CD4-positive, alpha-beta T cell treated with Interleukin-4 for 1 hour (primary cell): ENCODE results near the gene TTC9C.
"Not testable (repeated sequence)": the region's sequence is repeated elsewhere in the genome, so short reads cannot be mapped to it uniquely, and the experiment has no call there.

Experiments used
- DNase-seq, 2 donors: peaks; one replicate each; pipeline ENCODE4 v3.0.0-alpha.2; 2020 to 2022

The TTC9C gene

DNA sequence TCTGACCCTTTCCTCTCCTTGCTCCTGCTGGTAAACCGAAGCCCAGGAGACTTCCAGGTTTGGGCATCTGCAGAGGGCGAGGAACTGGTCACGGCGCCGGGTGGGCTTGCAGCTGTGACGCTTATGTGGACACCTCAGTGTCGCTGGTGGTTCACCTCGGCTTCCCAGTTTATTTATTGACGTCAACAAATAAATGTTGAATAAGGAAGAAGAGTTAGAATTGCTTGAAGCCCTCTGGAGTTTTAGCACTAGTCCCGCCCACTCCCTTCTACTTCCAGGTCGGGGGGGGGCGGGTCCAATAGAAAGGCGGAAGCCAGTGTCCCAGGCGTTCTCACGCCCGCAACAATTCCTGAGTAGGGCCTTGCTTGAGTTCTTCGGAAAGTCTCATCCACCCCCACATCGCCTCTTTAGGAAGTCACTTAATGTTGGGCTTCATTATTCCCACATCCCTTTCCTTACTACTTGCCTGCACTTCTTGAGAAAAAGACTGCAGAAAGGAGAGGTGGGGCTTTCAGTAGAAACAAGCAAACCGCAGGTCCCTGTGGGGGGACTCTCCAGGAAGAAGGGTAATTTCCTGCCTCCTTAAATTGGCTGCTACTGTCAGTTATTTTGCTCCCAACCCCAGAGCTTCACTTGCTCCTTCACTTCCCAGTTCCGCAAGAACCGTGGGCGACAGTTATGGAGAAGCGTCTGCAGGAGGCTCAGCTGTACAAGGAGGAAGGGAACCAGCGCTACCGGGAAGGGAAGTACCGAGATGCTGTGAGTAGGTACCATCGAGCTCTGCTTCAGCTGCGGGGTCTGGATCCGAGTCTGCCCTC, at the start of gene TTC9C:
TTC9C (plus strand) TSS at position 316 of the 818 bp plus-strand sequence; CDS start at position 679, 363 bp downstream.
- peak; percentile 86 to 87 for DNase-seq

DNA sequence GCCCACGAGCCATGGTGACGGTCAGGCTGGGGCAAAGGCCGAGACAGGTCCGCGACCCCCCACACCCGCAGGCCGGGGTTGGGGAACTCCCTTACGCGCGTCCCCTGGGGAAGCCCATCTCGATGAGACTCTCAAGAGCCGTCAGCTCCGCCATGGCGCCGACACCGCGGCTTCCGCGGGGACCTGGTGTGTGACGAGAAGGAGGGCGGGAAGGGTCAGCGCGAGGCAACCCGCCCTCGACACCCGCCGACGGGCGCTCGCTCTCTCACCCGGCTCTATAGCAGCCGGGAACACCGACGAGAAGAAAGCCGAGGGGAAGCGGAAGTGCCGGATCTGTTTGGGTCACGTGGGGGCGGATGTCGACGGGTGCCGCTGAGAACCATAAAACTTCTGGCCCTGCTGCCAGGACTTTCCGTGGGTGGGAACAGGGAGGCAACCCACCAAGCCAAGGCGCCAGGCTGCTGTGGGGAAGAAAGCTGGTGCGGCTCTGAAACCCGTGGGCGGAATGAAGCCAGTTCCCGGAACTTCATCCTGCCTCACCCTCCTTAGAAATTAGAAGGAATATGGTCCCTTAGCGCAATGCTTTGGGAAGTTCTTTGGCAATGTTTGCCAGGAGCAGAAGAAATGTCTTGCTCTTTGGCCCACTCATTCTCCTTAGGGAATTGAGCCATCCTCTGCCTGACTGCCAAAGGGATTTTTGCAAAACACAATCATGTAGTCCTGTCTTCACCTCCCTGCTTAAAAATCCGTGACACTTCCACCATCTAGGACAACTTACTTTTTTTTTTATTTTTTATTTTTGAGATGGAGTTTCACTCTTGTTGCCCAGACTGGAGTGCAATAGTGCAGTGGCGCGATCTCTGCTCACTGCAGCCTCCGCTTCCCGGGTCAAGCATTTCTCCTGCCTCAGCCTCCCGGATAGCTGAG, 49.3 kb upstream of the TTC9C start, which contains the start of gene UBXN1:
UBXN1 (minus strand) TSS at position 304 of the 927 bp plus-strand sequence; CDS start at position 154, 150 bp downstream.
- DNase-seq: peak; percentile 87 to 88

- DNase-seq: peak; percentile 48 to 63
Observed at GRCh38 chr11:62680825-62681240, 47.5 kb upstream of the TTC9C start.

DNA sequence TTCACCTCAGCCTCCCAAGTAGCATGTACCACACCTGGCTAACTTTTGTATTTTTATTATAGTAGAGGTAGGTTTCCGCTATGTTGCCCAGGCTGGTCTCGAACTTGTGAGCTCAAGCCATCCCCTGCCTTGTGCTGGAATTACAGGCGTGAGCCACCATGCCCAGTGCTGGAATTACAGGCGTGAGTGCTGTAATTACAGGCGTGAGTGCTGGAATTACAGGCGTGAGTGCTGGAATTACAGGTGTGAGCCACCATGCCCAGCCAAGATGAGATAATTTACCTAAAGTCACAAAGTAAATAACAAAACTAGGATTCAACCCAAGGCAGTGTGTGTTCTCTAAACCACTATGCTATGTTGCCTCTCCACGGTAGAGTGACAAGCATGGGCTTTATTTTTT, 45.8 kb upstream of the TTC9C start:
- no peak for DNase-seq

DNA sequence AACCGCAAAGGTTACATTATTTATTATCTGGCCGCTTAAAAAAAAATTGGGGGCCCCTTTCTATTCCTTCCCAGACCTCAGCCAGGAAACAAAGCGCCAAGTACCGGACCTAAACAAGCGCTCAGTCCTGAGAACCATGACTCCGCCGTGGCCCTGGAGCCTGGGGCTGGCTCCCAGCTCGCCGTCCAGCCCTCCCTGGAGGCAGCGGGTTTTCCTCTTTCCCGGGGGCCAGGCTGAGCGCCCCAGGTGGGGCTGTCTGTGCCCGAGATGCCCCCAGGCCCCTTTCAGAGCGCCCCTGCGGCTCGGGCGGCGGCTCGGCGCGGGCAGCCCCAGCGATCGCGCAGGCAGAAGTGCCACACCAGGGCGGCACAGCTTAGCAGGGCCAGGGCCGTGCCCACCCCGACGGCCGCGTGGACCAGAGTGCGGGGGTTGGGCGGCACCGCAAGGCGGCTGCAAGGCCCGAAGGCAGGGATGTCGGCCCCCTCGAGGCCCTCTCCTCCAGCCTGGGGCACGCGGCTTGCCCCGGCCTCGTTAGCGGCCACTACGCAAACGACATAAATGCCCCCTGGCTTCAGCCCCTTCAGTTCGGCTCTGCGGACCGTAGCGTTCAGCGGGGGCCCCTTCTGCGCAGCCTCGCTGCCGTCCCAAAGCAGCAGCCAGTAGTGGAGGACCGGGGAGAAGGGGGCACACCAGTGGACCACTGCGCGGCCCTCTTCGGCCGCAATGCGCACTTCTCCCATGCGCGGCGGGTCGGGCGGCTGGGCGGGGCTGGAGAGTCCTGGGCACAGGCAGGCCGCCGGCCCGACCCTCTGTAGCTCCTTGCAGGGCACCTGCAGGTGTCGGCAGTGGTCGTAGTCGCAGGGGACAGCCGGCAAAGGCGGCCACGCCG, 40.5 kb upstream of the TTC9C start:
- DNase-seq: no peak

DNA sequence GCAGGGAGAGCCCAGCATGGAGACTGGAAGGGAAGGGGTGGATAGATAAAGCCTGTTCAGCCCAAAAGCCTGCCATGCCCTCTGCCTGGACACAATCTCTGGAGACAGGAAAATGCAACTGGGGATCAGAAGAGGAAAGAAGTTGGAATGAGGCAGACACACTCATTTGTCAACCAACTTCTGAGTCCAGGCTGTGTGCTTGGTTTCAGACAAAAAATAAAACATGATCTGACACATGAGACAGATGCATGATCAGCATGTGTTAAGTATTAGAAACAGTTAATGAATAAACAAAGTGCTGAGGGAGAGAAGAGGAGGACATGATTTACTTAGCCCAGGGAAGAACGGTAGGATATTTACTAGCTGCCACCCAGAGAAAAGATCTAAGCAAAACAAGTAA, 39.8 kb upstream of the TTC9C start:
- no peak for DNase-seq

- no peak for DNase-seq
Observed at GRCh38 chr11:62689421-62690183, 38.7 kb upstream of the TTC9C start, which contains the start of gene LRRN4CL. Gene LRRN4CL, minus strand, starts transcription at chr11:62689530. Its CDS starts 1,022 bp downstream, at chr11:62688508.

DNA sequence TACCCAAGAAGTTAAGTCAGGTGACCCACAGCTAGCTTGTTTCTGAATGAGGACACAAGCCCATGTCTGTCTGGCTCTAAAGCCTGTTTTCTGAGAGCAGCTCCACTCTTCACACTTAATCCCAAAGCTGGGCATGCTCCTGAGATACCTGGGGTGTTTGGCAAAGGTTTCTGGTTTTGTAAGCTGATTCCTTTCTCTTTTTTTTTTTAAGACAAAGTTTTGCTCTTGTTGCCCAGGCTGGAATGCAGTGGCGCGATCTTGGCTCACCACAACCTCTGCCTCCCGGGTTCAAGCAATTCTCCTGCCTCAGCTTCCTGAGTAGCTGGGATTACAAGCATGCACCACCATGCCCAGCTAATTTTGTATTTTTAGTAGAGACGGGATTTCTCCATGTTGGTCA, 34.7 kb upstream of the TTC9C start:
- not testable (repeated sequence) for DNase-seq

DNA sequence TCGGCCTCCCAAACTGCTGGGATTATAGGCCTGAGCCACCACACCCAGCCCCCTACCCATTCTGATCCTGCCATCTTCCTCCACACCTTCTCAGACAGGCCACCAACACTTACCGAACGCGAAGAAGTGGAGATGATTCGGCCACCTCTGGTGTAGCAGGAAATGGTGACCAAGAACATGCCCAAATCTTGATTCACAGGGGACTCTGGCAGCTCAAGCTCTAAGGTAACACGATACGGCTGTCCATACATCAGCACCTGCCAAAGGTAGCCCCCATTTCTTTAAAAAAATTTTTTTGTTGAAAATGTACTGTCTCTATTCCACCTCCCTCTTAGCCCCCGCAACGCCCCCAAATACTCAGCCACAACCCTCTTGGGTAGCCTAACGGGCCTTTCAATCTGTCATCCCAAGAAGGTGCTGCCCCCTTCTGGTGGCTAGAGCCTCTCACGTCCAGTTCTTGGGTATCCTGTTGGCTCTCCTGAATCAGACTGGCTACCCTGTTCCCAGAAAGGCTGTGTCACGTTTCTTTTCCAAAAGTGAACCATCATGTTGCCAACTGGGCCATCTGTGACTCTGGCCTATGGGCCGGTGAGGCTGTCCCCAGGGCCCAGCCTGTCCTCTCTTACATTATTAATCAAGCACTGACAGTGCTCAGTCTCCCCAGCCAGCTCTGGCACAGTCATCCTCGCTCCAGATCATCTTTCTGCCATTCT, 33.7 kb upstream of the TTC9C start:
- peak; percentile 81 to 84 for DNase-seq

GRCh38 chr11:62702246-62702645, 26.0 kb upstream of the TTC9C start:
- peak in 1 of 2 donors; percentile 38 for DNase-seq

- DNase-seq: not testable (repeated sequence)
Observed at GRCh38 chr11:62703921-62704320, 24.4 kb upstream of the TTC9C start.

GRCh38 chr11:62705413-62705812, 22.9 kb upstream of the TTC9C start:
- DNase-seq: no peak

GRCh38 chr11:62705880-62706849, 22.1 kb upstream of the TTC9C start:
- peak; percentile 93 to 94 for DNase-seq

- no peak for DNase-seq
Observed at GRCh38 chr11:62706850-62707247, 21.4 kb upstream of the TTC9C start.

- DNase-seq: no peak
Observed at GRCh38 chr11:62707277-62707861, 20.9 kb upstream of the TTC9C start, which contains the start of the genes BSCL2 and GNG3. Gene BSCL2, minus strand, starts transcription at chr11:62707424. Its CDS starts 229 bp downstream, at chr11:62707195. Gene GNG3, plus strand, starts transcription at chr11:62707676. Its CDS starts 620 bp downstream, at chr11:62708296.

DNA sequence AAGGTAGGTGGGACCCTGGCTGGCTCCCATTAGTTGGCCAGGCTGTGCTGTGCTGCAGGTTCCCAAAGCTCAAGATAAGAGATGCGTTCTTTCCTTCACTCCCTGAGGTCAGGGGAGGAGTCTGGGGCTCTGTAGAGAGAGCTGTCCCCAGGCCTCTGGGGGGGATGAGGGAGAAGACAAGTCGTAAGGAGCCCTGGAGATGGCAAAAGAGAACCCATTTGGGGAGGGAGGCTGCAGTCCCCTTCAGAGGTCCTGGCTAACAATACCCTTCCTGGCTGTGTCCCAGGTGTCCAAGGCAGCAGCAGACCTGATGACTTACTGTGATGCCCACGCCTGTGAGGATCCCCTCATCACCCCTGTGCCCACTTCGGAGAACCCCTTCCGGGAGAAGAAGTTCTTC, 19.9 kb upstream of the TTC9C start:
- no peak for DNase-seq

- DNase-seq: peak; percentile 42 to 61
Observed at GRCh38 chr11:62708793-62709192, 19.5 kb upstream of the TTC9C start.

- DNase-seq: peak; percentile 98 to 99
Observed at GRCh38 chr11:62709247-62710000, 18.9 kb upstream of the TTC9C start.
